GM21825 (cell line): ENCODE results near the gene VPS4A.
"Not testable (repeated sequence)": the region's sequence is repeated elsewhere in the genome, so short reads cannot be mapped to it uniquely, and the experiment has no call there.

Source experiments
- ATAC-seq: cut with Tn5 transposase; IDR thresholded peaks from one replicate; pipeline ENCODE4 v1.9.1; 2021; ENCODE audit warnings: mild to moderate bottlenecking, moderate library complexity; ENCODE audit not compliant: unreplicated experiment

VPS4A gene

DNA sequence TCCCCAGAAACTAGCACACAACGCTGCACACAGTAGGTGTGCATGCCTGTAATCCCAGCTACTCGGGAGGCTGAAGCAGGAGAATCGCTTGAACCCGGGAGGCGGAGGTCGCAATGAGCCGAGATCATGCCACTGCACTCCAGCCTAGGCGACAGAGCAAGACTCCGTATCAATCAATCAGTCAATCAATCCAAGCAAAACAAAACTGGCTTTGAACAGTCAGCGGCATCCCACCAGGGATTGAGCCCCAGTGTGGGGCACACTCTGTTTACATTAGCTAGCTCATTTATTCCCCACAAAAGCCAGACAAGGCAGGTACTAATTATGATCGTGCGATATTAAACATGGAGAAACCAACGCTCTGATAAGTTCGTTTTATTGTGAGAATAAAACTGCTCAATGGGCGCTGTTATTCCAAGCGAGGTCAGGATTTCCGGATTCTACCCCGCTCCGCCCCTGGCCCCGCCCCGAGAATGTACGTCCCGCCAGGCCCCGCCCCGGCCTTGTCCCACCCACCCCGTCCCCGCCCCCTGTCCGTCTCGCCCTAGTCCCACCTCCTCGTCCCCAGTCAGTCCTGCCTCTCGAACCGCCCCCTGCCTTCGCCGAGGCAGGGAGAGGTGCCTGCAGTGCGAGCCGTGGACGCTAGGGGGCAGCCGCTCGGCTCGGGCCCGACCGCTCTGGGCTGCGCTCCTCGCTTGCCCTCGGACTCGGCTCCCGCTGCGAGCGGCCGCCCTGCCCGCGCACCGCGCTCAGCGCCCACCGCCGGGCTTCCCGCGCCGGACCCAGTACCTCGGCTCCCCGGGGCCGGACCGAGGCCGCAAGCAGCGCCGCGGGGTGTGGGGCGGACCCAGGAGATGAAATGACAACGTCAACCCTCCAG lies at the start of gene VPS4A:
Gene VPS4A (plus strand): TSS at position 698 of the 880 bp plus-strand sequence. CDS start 162 bp downstream, at position 860.
- peak; percentile 92 for ATAC-seq

- no peak for ATAC-seq
These were observed 44.7 kb upstream of the VPS4A start for GRCh38 chr16:69266334-69267063.

GRCh38 chr16:69267633-69268032 lies 43.5 kb upstream of the VPS4A start:
- no peak for ATAC-seq

- no peak for ATAC-seq
These were observed 40.8 kb upstream of the VPS4A start for GRCh38 chr16:69270395-69270794.

DNA sequence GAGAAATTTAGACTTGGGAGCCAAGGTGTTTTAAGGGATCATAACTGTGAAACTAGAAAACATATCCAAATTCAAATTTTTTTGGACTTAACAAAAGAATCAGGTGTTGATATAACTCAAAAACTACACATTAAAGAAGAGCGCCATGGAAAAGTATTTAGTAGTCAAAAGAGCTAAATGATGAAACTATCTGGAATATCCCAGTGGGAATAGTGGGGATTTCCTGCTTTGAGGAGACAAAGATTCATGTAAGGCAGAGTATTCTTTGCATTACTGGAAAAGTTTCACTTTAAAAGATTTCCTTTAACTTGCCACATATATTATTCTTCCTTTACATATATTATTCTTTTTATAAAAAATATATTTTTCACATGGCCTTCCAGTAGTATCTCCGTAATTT lies 40.3 kb upstream of the VPS4A start:
- no peak for ATAC-seq

- ATAC-seq, result no peak
These were observed 38.1 kb upstream of the VPS4A start for GRCh38 chr16:69273009-69273408.

DNA sequence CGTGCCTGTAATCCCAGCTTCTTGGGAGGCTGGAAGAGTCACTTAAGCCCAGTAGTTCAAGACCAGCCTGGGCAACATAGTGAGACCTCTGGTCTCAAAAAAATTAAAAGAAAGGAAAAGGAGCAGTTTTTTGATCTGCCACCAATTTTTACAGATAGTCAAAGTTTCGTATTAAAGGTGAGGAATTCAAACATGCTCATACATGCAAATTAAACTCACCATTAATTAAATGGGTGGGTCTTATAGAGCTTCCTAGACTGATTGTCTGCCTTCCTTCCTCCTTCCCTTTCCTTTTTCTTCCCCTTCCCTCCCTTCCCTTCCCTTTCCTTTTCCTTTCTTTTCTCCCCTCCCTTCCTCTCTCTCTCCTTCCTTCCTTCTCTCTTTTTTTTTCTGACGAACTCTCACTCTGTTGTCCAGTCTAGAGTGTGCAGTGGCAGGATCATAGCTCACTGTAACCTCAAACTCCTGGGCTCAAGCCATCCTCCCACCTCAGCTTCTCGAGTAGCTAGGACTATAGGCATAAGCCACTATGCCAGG lies 36.4 kb upstream of the VPS4A start:
- no peak for ATAC-seq

GRCh38 chr16:69276148-69277115 lies 34.7 kb upstream of the VPS4A start:
- ATAC-seq, result no peak

DNA sequence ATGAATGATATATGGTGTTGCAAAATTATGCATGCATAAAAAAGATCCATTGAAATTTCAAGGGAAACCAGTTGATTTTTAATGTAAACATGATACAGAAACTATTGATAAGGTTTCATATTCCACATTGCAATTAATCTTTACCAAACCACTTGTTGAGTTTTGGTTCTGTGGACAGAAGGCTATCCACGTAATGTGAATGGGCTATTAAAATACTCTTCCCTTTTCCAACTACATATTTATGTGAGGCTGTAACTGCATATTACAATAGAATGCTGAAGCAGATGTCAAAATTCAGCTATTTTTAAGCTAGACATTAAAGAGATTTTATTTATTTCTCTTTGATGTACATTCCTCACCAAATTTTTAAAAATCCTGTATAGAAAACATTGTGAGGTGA lies 33.7 kb upstream of the VPS4A start:
- ATAC-seq, result no peak

DNA sequence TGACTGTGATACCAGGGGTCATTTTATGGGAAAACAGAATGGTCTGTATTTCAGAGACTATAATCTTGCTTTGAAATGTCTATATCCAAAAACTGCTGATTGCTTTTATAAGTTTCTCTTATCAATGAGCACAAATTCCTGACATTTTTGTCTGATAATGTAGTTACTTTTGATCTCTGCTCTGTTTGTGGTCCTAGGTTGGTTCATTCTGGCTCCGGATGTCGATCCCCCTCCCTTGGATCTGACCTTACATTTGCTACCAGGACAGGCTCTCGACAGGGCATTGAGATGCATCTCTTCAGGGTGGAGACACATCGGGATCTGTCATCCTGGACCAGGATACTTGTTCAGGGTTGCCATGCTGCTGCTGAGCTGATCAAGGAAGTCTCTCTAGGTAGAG lies 27.3 kb upstream of the VPS4A start:
- ATAC-seq, result no peak

DNA sequence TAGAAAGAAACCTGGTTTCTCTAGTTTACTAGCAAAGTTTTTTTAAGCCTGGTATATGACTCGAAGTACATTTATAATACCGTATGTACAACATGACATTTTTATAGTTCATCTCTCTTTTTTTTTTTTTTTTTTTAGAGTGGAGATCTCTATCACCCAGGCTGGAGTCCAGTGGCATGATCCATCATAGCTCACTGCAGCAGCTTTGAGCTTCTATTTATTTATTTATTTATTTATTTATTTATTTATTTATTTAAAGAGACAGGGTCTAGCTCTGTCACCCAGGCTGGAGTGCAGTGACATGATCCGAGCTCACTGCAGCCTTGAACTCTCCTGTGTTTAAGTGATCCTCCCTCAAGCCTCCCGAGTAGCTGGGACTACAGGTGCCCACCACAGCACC lies 25.9 kb upstream of the VPS4A start:
- ATAC-seq, result no peak

GRCh38 chr16:69286941-69287713 lies 24.0 kb upstream of the VPS4A start:
- ATAC-seq, result no peak

DNA sequence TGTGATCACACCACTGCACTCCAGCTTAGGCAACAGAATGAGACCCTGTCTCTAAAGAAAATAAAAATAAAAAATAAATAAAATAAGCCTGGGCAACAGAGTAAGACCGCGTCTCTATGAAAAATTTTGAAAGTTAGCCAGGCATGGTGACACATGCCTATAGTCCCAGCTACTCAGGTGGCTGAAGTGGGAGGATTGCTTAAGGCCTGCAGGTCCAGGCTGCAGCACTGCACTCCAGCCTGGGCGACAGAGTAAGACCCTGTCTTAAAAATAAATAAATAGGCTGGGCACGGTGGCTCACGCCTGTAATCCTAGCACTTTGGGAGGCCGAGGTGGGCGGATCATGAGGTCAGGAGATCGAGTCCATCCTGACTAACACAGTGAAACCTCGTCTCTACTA lies 19.5 kb upstream of the VPS4A start:
- not testable (repeated sequence) for ATAC-seq

DNA sequence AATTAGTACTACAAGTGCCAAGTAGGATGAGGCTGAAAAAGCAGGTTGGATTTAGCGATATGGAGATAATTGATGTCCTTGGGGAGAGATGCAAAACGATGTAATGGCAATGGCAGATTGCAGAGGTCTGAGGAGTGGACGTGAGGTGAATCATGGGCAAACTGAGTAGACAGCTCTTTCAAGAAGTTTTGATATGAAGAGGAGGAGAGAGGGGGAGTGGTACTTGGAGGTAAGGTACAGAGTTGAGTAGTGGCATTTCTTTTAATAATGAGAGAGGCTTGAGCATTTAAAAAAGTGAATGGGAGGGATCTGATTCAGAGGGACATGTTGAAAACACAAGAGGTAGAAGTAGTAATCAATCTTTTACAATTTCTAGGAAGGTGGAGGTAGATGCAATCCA lies 17.7 kb upstream of the VPS4A start:
- no peak for ATAC-seq

DNA sequence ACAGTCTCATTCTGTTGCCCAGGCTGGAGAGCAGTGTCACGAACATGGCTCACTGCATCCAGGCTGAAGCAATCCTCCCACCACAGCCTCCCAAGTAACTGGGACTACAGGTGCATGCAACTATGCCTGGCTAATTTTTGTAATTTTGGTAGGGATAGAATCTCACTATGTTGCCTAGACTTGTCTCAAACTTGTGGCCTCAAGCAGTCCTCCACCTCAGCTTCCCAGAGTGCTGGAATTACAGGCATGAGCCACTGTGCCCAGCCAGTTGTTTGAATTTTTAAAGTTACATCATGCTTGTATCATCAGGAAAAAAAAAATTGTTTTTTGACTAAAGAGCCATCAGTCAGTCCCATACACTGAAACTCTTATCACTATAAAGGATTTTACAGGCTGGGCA lies 17.1 kb upstream of the VPS4A start:
- ATAC-seq, result no peak

DNA sequence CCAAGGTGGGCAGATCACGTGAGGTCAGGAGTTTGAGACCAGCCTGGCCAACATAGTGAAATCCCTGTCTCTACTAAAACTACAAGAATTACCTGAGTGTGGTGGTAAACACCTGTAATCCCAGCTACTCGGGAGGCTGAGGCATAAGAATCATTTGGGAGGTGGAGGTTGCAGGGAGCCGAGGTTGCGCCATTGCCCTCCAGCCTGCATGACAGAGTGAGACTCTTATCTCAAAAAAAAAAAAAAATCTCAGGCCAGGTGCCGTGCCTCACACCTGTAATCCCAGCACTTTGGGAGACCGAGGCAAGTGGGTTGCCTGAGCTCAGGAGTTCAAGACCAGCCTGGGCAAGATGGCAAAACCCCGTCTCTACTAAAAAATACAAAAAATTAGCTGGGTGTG lies 14.4 kb upstream of the VPS4A start:
- ATAC-seq, result not testable (repeated sequence)

DNA sequence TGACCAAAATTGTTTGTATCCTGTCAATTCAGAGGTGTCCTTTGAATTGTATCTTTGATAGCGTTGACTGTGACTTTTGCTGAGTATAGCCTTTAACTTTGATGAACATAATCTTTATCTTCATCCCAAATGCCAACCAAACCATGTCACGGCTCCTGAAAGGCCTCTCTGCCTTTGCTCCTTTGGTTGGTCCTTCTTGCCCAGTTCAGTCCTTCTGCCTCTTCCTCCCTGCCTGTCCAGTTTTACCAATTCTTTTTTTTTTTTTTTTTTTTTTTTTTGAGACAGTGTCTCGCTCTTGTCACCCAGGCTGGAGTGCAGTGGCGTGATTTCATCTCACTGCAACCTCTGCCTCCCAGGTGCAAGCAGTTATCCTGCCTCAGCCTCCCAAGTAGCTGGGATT lies 12.9 kb upstream of the VPS4A start:
- no peak for ATAC-seq

GRCh38 chr16:69301187-69301586 lies 10.0 kb upstream of the VPS4A start:
- no peak for ATAC-seq

GRCh38 chr16:69301861-69302260 lies 9.3 kb upstream of the VPS4A start:
- no peak for ATAC-seq

DNA sequence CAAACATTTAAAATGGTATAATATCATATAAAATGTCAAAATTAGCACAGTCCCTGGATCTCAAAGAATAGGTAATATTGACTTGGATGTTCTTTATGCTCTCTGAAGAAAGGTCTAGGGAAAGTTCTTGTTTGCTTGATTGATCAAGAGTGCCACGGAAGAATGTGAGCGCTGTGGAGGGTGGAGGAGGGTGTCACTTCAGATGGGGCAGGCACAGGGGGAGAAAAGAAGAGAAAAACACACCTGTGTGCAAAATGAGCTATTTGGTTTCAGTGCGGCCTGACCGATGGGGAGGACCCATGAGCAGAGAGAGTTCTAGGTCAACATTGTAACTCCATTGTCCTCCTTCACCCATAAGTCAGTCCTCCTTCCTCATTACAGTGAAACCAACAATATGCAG lies 8.8 kb upstream of the VPS4A start:
- ATAC-seq, result no peak
